ENCODE measurements around the gene SFSWAP.
"Not testable (repeated sequence)": the region's sequence is repeated elsewhere in the genome, so short reads cannot be mapped to it uniquely, and the experiment has no call there.

SFSWAP gene

DNA sequence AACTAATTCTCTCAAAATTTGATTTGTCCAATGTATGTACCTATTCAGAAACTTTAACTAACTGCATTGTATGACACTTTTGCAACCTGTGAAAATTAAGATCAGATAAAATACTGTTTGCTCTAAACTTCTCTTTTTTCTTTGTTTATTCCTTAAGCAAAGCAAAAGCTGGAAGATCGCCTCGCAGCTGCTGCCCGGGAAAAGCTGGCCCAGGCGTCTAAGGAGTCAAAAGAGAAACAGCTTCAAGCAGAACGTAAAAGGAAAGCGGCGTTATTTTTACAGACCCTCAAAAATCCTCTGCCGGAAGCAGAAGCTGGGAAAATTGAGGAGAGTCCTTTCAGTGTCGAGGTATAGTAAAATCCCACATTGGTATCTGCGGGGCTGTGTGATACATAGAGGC, 55.1 kb downstream of the SFSWAP start:
- no peak for DNase-seq

DNA sequence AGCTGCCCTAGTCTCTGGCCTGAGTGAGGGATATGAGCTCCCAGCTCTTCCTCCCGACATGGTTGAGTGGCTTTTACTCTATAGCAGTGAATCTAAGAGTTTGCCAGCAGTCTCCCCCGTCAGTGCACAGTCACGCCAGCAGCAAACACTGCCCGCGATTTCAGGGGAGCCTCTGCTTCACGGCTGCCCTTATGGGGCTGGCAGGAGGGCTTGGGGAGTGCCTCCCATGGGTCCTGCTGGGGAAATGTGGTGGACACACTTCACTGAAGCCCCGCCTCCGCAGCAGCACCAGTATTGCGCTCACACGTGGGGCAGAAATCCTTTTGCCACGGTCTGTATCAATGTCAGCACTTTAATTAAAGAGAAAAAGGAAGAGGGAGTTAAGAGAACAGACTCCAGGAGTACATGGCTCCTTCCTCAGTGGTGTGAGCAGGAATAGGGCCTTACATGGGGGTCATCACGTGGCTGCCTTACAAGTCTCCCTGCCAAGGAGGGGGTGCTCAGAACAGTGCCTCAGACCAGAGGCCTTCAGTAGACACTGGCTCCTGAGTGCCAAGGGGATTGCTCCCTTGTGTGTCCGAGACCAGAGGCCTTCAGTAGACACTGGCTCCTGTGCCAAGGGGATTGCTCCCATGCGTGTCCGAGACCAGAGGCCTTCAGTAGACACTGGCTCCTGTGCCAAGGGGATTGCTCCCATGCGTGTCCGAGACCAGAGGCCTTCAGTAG, 55.7 kb downstream of the SFSWAP start:
- no peak for DNase-seq

DNA sequence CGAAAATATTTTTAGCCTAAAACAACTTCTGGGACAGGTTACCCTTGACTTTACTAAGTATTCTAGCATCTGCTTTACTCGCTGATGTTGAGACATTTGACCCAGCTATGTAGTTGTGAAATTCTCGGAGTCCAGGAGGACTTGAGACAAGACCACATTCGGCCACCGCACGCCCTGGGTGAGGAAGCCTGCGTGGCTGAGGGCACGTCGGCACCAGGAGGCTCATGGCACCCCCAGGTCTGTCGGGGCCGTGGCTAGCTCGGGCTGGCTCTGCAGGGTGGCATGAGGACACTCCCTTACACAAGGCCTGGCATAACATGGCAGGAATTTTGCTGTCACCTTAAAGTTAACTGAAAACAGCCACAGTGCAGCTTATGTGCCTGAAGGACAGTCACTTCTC, 59.2 kb downstream of the SFSWAP start:
- DNase-seq: no peak

DNA sequence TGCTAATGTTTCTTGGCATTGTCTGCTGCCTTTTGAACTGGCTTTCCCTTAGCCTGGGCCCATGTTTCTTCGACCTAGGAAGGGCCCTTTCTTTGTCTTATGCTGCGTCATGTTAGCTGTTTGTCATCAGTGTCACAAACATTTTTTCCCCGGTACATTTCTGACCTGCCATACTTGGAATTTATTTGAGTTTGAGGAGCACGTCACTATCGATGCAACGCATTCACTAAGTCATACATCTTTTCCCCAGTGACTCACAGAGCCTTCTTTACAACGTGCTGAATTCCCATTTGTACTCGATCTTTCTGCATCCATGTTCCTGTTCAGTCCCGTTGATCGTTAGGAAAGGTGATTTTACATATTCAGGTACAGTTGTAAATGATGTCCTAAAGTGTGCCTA, 61.1 kb downstream of the SFSWAP start:
- DNase-seq: no peak

DNA sequence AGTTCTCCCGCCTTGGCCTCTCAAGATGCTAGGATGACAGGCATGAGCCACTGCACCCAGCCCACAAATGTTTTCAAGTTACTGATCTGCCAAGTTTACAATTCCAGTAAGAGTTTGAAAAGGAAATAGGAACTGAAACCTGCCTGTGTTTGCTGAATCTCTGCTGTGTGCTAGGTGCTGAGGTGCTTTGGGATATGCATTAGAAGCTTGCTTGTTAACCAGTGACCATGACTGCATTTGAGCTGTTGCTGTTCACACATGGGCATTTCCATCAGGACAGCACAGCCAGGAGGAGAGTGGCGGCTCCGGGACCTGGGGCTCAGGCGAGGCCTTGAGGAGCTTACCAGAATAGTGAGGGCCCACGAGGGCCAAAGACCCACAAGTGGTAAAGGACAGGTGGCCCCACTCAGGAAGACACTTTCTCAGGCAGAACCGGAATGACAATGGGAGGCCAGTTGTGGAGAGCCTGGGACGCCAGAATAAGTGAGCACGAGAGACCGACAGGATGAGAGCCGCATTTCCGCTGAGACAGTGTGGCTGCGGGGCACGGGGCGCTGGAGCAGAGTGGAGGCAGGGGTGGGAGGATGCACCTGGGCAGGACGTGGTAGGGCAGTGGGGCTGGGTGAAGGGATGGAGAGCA, 62.8 kb downstream of the SFSWAP start:
- DNase-seq: no peak

DNA sequence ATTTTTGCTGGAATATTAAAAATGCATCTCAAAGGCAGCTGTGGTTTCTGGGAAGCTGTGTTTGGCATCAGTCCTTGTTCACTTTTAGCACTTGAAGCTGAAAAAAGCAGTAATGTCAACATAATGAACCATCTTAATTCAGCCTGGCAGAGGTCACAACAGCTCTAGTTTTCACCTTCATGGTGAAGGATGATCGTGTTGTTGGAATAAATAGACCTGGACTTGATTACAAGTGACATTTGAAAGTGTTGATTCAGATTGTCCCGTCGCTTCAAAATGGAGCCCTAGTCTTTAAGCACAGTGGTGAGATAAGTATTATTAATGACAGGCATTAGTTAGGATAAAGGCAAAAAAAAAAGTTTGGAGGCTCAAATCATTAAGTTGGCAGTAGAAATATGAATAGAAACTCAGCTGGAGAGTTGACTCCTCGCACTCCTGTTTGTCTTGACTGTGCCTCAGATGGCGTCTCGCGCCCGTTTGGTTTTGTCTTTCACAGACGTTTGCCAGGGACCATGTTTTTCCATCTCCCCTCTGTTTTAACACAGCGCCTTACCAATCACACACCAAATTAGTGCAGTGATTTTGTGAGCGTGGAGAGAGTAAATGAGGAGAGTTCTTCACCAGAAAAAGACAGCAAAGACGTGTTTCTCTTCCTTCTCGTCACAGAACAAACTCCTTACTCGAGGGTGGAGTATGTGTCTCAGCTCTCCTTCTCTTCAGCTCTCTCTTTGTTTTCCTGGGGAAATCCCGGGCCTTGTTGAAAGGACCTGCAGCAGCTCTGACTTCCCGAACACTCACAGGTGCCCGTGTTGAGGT, 63.9 kb downstream of the SFSWAP start:
- no peak for DNase-seq

DNA sequence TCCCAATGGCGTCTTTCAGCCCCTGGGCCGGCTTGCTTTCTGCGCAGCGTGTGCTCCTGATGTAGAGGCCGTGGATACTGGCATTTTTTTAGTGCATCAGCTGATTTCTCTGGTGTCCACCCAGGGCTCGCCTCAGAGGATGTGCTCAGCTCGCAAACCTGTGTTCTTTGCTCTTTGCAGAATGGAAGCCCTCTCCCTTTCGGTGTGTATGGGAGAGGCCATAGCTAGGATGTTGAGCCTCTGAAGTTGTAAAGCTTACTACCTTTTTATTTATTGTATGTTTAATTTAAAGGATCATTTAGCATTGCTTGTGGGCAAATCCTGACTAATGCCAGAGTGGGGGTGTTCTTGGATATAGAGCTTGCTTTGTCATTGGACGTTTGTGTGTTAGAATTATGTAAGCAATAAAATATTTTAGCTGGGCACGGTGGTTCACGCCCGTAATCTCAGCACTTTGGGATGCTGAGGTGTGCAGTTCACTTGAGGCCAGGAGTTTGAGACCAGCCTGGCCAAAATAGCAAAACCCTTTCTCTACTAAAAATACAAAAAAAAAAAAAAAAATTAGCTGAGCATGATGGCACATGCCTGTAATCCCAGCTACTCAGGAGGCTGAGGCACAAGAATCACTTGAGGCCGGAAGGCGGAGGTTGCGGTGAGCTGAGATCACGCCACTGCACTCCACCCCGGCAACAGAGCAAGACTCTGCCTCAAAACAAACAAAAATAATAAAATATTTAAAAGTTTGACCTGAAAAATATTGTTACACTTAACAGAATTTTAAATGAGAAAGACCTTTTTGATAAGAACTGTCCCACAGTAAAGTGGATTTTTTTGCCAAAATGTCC, 64.7 kb downstream of the SFSWAP start:
- no peak for DNase-seq

DNA sequence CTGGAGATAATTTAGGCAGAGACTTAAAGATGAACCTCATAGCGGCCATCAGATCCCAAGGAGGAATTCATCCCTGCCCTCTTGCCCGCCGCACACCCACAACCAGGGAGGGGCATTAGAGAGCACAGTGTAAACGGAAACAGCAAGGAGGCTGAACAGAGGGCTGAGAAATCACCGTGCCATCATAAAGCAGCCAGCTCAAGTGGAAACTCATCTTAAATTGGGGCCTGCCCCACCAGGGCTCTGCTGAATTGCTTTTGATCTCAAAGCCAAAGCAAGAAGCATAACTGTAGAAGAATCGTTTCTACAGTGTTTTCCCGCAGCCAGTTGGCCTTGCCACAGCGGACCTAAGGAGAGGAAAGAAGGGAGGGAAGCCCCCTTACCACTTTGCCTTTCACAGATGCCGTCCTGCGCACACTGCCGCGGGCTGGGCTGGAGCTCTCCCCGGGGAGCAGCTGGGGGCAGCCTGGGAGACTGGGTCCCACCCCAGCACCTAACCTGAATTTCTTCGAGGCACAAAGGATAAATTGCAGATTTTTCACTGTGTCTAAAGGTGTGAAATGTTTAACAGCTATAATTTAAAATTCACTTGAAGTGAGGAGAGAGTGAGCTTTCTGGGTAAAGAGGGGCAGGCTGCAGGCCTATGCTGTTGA, 65.5 kb downstream of the SFSWAP start:
- DNase-seq: no peak

DNA sequence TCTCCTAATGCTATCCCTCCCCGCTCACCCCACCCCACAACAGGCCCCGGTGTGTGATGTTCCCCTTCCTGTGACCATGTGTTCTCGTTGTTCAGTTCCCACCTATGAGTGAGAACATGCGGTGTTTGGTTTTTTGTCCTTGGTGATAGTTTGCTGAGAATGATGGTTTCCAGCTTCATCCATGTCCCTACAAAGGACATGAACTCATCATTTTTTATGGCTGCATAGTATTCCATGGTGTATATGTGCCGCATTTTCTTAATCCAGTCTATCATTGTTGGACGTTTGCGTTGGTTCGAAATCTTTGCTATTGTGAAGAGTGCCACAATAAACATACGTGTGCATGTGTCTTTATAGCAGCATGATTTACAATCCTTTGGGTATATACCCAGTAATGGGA, 66.4 kb downstream of the SFSWAP start:
- not testable (repeated sequence) for DNase-seq

DNA sequence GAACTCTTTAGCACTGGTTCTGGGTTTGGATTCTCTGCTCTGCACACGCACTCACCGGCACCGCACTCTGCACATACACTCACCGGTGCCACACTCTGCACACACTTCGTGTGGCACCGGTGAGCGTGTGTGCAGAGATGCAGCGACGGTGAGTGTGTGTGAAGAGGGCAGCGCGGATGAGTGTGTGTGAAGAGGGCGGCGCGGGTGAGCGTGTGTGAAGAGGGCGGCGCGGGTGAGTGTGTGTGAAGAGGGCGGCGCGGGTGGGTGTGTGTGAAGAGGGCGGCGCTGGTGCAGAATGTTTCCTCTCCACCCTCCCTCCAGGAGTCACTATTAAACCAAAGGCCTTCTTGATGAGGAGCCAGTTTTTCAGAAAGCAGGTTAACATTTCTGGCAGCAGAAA, 68.1 kb downstream of the SFSWAP start:
- no peak for DNase-seq

DNA sequence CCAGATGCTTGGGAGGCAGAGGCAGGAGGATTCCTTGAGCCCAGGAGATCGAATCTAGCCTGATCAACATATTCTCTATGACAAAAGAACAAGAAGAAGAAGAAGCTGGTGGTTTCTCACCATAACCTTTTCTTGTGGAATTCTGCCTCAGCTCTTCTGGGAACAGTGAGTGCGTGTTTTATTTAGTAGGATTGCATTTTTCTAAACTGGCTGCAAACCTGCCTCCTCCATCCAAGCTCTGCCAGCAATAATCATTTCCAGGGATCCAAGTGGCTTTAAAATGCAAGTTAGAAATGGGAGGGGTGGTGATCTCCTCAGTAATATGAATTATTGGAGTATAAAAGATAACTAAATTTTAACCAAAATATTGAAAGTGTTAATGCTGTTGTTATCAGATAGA, 71.2 kb downstream of the SFSWAP start:
- no peak for DNase-seq

DNA sequence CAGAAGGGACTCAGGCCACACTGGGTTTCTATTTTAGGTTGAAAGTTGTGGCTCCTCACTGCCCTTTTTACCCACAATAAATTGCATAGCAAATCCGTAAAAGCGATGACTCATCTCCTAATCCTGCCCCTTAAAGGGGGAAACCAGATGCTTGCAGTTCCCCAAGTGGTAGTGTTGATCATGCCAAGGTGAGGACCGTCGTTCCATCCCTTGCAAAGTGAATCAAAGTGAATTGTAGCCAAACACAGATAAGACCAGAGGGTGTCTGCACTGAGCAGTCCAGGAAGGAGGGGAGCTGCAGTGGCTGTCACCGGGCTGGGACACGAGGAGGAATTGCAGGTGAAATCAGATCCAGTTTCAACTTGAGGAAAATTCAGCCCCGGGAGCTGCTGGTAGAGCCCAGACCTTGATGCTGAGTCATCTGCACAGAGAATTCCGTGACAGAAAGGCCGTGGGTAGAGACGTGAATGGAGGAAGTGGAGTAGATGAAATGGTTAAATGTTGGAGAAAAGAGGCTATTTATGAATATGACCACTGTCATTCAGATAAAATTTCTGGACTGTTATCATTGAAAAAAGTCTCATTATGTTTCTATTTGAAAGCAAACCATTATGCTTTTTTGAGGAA, 73.1 kb downstream of the SFSWAP start:
- no peak for DNase-seq

DNA sequence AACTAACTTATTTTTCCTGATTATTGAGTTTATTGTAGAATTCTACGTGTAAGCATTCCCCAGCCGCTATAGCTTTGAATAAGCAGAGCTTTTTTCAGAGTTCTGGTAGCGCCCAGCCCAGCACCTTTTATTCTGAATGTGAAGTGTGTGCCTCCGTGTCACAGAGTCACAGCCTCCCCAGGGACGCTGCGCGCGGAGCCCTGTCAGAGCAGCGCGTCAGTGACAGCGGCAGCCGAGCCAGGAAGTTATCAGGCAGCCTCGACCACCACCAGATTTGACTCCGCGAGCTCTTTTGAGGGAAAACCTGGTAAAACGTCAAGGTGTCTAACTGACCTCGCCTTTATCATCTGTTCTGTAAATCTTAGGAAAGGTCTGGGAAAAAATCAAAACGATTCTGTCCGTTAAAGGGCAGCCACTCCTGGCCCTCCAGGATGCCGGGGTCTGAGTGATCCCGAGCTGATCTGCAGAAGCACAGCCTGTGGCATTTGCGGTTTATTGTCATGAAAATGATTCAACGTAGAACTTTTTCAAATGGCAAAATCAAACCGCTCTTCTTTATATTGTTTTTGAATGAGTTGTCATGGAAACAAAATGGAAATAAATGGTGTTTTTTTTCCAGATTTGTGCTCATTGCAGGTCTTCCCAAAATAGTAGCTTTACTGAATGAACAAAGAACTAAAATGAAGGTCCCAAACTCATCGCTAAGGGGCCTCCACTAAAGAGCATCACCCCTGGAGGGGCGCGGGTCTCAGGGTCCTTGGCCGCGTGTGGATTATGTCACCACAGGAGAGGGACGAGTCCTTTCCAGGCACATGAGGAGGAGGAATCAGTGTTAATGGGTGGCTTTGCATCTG, 74.2 kb downstream of the SFSWAP start:
- no peak for DNase-seq

DNA sequence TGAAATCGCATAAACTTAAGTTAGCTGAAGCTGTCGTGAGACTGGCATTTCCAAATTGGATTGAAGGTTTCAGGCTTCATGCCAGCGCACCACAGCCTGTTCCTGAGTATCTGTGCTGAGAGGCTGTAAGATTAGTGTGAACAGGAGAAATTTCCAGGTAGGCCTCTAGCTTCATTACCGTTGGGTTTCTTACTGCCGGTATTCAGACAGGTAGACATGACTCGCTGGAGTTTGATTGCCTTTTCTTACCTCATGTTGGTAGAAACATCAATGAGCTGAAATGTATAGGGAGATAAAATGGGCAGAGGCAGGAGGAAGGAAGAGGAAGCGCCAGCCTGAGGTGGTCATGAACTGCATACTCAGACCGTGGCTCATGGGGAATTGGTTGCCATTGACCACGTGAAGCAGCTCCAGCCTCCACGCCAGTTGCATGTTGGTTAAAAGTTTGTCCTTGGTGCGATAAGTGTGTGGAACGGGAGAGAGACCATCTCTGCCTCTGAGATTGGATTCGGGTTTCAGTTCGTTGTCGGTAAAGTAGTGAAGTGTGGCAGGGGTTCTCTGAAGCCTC, 75.0 kb downstream of the SFSWAP start:
- no peak for DNase-seq

DNA sequence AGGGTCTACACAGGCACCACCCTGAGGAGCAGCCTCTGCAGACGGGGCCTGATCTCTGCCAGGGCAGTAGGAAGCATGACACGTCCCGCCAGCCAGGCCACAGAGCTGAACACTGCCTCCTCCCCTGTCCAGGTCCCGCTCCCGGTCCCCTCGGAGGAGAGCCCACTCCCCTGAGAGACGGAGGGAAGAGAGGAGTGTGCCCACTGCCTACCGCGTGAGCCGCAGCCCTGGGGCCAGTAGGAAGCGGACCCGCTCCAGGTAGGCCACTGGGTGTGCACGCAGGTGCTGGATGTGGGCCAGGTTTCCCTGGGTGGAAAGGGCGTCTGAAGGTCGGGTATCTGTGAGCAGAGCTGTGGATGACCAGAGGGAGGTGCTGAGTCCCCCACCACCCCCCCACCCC, 75.4 kb downstream of the SFSWAP start:
- DNase-seq: no peak

DNA sequence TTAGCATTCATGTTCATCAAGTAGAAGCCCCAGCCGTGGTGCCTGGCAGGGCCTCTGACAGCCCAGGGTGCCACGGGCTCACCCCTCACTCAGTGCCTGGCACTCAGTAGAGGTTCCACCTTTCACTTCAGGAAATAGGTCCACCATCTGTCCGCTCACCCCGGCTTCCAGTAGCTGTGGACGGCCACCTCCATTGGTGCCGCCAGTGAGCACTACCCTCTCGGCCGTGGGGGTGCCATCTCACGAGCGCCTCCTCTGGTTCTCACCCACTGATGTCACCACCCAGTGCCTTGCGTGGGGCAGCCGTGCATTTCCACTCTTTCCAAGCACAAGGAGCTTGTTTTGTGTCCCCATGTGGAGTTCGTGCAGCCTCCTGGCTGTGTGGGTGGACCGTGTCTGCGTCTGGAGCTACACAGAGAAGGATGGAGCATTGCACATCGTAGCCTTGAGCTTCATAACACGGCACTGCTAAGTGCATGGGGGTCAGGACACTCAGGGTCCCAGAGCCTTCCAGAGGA, 76.3 kb downstream of the SFSWAP start:
- no peak for DNase-seq

DNA sequence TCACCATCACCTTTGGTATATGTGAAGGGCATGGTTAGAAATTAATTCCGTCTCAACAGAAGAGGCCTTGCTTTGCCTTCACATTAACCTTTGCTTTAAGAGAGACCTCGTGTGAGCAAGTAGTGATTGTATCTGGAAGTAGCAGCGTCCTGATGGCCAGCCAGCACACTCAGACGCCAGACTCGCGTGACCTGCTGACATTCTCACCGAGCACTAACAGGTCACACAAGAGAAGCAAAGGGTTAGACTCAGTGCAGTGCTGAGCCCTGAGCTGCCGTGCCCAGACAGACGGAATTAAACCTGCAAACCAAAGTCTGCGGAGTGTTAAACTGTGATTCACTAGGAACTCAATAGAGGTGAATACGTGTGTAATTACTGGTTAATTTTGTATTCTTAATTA, 77.2 kb downstream of the SFSWAP start:
- DNase-seq: no peak

DNA sequence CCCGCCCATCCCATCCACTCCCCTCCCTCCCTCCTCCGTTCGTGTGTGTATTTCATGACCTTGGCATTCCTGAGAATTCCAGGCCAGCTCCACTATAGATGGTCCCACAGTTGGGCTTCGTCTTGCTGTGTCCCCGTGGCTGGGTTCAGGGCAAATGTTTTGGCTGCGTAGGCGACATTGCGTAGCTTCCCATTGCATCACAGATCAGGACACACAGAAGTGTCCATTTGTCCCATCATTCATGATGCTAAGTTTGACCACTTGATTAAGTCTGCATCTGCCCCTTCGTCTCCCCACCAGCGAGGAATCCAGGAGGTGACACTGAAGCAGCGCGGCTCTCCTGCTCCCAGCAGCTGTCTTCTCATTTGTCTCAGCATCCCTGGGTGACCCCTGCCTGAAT, 78.7 kb downstream of the SFSWAP start:
- no peak for DNase-seq

DNA sequence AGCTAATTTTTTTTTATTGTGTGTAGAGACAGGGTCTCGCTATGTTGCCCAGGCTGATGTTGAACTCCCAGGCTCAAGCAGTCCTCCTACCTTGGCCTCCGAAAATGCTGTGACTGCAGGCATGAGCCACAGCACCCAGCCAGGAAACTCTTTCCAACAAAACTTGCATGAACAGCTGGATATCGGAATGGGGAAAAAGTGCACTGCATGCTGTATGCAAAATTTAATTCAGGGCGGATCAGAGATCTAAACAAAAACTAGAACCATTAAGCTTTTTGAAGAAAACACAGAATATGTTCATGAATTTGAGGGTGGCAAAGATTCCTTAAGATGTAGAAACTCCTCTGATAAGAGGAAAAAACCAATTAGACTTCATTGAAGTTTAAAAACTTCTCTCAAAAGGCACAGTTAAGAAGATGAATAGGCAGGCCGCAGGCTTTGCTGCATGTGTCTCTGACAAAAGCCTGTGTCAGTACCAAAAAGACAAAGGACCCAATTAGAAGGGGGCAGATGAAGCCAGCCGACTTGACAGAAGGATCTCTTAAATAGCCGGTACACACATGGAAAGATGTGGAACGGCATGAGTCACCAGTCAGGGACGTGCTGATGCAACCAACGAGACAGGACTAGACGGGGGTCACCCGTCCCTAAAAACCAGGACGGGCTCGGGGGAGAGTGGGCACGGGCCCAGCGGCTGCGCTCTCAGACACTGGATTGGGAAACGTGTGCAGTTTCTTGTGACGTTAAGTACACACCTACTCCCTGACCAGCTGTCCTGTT, 82.5 kb downstream of the SFSWAP start:
- no peak for DNase-seq

DNA sequence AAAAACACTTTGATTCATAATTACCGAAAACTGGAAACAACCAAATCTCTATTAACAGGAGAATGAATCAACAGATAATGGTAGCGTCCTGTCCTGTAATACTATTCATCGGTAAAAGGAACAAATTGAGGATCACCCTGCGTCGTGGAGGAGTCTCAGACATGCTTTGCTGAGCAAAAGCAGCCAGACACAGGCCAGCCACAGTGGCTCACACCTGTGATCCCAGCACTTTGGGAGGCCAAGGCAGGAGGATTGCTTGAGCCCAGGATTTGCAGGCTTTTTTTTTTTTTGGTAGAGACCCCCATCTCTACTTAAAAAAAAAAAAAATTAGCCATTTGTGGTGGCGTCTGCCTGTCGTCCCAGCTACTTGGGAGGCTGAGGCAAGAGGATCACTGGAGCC, 83.2 kb downstream of the SFSWAP start:
- DNase-seq: no peak
